Astrocyte (in vitro differentiated cells and primary cell): ENCODE results near the gene BRINP1.

Experiments used
- EZH2 ChIP-seq: IDR thresholded peaks from 2 replicates; pipeline ENCODE4 v1.6.1; 2012; ENCODE audit warnings: mild to moderate bottlenecking, low read length, inconsistent platforms; ENCODE audit not compliant: insufficient read depth
- TF ChIP-seq, protein P1 (sequence below): IDR thresholded peaks from 2 replicates; pipeline ENCODE4 v1.5.1; 2011; ENCODE audit warnings: low read depth, mild to moderate bottlenecking, inconsistent platforms, low read length, moderate library complexity; ENCODE audit not compliant: insufficient read depth

DNA sequence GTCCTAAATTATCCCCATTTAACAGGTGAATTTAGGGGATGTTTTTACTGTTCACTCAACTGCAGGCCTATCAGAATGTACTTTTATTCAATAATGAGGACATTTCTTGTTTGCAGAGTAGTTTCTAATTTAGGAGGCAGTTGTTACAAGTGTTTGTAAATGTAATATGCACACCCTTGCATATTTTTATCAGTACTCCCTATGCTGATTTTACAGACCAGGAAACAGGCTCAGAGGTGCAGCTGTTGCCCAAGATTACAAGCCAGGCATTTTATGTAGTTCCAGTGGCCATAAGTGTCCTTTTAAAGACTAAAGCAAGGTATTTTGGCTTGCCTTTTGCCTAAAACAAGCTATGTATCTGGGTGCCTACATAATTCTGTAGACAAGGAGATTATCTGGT lies 47.6 kb upstream of the BRINP1 start:
- no peak for TF ChIP-seq EZH2
- TF ChIP-seq, protein P1, sequence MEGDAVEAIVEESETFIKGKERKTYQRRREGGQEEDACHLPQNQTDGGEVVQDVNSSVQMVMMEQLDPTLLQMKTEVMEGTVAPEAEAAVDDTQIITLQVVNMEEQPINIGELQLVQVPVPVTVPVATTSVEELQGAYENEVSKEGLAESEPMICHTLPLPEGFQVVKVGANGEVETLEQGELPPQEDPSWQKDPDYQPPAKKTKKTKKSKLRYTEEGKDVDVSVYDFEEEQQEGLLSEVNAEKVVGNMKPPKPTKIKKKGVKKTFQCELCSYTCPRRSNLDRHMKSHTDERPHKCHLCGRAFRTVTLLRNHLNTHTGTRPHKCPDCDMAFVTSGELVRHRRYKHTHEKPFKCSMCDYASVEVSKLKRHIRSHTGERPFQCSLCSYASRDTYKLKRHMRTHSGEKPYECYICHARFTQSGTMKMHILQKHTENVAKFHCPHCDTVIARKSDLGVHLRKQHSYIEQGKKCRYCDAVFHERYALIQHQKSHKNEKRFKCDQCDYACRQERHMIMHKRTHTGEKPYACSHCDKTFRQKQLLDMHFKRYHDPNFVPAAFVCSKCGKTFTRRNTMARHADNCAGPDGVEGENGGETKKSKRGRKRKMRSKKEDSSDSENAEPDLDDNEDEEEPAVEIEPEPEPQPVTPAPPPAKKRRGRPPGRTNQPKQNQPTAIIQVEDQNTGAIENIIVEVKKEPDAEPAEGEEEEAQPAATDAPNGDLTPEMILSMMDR = no peak
